GM18858 (cell line): ENCODE measurements around the gene UBE4B.
"Not testable (repeated sequence)": the region's sequence is repeated elsewhere in the genome, so short reads cannot be mapped to it uniquely, and the experiment has no call there.

Source experiments
- ATAC-seq: cut with Tn5 transposase; IDR thresholded peaks from one replicate; pipeline ENCODE4 v1.9.1; 2021; ENCODE audit not compliant: unreplicated experiment

Gene UBE4B

DNA sequence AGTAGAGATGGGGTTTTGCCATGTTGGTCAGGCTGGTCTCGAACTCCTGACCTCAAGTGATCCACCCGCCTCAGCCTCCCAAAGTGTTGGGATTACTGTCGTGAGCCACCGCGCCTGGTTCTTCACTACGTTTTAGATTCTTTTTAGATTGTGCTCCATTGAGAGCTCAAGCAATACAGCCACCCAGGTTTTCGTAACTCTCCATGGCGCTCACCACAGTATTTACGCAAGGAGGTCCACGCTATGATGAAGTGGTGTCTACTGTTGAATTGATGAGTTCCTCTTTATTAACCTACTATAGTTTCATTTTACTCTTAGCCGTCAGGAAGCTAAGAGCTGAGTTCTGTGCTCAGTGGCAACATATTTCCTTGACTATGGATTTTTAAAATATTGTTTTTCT is 175.8 kb downstream of the UBE4B start:
- ATAC-seq, result no peak

DNA sequence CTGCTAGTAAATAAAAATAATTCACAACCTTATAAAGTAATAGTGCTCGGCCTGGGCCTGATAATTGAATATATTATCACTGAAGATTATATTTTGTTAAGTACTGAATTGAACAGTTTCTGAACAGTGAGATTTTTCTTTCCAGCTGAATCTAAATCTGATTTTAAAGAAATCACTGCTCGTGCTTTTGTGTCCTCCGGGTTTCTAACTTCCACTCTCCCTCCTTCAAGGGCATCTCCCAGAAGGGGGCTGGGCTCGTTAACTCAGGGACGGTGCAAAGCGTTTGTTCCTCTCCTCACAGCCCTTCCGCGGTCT is 176.8 kb downstream of the UBE4B start:
- no peak for ATAC-seq

DNA sequence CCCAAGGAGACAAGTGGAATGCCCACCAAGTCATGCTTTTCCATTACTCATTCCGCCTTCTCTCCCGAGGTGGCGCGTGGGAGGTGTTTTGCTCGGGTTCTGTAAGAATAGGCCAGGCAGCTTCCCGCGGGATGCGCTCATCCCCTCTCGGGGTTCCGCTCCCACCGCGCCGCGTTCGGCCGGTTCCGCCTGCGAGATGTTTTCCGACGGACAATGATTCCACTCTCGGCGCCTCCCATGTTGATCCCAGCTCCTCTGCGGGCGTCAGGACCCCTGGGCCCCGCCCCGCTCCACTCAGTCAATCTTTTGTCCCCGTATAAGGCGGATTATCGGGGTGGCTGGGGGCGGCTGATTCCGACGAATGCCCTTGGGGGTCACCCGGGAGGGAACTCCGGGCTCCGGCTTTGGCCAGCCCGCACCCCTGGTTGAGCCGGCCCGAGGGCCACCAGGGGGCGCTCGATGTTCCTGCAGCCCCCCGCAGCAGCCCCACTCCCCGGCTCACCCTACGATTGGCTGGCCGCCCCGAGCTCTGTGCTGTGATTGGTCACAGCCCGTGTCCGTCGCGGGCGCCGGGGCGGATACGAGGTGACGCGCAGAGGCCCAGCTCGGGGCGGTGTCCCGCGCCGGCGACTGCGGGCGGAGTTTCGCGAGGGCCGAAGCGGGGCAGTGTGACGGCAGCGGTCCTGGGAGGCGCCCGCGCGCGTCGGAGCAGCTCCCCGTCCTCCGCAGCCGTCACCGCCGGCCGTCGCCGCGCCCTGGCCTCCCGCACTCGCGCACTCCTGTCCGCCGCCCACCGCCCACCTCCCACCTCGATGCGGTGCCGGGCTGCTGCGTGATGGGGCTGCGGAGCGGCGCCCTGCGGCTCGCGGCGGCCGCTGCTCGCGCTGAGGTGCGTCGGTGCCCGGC is 177.4 kb downstream of the UBE4B start, which contains the start of gene KIF1B:
Gene KIF1B (plus strand): TSS at position 666 of the 906 bp plus-strand sequence. CDS start 21,759 bp downstream, outside the sequence.
- ATAC-seq, result peak; percentile 94

DNA sequence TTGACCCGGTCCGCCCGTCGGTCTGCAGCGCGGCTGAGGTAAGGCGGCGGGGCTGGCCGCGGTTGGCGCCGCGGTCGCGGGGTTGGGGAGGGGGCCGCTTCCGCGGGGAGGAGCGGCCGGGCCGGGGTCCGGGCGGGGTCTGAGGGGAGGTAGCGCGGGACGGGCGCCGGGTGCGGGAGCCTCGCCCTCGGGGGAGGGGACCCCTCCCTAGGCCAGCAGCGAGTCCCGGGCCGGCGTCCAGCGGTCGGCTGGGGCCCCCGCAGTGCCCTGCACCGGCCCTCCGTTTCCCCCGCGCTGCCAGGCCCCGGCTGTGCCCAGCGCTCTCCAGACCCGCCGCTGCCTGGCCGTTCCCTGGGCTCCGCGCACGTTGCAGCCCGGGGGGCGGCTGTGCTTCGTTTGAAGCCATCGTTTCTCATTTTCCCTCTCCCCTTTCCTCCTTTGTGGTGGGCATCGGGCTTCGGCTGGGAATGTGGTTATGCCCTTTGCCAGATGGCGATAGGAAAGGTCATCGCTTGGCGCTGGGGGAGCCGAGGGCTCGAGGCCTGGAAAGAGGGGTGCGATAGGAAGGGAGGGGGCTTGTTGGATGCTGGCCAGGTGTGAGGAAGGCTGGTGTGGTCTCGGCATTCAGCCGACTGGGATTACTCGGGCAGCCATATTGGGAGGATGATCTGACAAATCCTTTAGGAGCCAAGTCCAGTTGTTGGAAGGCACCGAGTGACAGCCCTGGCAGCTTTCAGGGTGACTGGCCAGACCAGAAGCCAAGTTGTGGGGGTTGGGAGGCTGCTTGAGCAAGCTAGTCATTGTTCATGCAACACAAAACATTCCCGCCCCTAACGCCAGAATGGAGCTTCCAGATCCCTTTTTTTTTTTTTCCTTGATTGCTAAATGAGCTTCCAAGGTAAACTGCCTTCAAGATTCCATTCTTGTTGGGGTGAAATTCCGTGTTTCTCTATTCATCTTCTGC is 178.4 kb downstream of the UBE4B start:
- ATAC-seq, result no peak

DNA sequence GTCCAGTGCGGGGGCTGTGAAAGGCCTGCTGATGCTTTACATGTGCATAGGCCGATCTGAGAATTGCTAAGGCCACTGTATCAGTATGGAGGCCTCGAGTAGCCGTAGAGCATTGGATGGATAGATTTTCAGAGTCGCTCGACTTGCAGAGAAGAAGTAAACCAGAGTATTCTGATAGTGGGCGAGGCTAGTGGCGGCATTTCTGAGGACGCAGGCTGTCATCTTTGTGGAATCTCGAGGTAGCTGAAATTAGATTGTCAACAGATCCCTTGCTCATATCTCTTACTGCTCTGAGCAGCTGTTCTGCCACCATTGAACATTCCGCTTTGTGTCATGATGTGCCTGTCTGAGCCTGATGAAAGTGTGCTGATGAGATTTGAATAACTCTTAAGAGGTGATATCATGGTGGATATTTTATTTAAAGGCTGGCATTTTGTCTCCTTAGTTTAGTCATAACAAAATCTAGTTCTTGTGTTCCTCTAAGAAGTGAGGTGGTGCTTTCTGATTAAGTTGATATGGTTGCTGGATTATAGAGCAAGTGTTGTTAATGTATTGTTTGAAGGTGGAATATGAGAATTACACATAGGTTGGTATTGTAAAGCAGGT is 179.2 kb downstream of the UBE4B start:
- no peak for ATAC-seq

DNA sequence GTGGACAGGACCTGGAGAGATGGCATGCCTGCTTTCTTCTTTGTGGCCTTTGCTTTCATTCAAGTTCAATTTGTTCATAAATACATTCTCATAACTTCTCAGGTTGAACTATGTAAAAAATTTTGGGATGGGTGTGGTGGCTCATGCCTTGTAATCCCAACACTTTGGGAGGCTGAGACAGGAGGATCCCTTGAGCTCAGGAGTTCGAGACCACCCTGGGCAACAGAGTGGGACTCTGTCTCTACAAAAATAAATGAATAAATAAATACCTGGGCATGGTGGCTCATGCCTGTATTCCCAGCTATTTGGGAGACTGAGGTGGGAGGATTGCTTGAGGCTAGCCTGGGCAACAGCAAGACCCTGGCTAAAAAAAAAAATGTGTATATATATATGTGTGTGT is 179.7 kb downstream of the UBE4B start:
- ATAC-seq, result no peak

DNA sequence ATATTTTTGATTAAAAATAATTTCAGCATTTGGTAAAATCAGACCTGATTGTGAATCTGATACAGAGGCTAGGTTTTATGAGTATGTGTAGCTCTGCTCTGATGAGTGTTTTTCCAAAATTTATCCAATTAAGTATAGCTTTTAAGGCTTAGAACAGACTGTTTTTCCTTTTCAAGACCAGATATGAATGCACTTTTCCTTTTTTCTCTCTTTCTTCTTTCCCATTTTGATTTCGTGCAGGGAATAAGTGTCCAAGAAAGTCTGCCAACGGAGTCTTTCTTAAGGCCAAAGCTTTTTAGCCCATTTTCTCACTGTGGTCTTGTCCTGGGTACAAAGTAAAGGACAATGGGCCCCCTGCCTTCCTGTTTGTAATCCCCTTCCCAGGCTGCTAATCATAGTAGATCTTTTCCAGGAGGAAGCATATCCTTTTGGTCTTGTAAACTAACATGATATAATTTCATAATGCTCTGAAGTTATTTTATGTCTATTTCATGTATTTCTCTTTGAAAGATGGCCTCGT is 180.5 kb downstream of the UBE4B start:
- ATAC-seq, result no peak

DNA sequence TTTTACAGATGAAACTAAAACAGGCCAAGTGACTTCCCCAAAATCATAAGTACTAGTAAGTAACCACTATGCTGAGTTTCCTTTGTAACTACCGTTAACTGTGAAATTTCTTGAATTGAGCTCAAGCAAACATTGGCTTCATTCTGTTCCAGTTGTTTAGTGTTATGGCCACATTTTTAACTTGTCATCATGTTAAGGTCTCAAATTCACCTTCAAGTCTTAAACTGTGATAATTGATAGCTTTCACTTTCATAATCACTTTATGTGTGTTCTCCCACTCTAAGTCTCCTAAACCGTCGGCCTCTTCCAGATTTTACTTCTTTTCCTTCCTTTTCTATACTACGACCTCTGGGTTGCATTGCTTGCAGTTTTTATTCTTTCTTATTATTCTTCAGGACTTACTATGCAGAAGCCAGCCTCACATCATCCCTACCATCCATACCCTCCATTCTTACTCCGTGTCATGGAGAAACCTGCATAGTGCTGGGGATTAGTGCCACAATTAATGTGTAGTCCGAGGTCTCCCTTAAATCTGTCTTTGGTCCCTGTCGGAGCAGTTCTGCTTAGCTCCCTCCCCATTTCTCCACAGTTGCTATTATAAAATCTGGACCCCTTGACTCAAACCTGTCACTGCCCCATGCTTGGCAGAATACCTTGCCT is 183.5 kb downstream of the UBE4B start:
- no peak for ATAC-seq

DNA sequence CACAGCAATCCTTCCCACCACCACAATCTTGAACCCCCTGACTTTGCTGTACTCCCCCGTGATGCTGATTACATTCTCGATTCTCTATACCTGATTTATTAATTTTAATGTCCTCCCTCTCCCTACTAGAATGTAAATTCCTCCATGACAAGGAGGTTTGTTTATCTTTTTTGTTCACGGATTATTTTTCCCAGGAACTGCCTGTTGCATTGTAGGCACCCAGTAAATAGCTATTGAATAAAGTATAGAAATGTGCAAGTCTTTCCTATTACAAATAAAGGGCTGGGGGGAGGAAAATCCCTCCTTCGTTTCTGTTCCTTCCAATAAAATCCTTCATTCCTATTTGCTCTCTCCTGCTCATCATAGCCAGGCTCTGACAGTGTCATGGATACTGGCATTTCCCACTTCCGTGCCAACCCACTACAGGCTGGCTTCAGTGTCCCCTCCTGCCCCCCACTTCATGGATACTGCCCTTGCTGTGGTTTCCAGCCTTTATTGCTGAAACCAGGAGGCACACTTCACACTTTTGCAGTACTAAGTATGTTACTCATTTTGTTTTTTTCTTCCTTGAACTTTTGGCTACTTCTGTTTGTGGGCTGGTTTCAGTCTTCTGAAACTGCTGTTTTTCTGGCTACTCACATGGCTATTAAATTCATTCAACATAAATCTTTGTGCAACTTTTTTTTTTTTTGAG is 185.1 kb downstream of the UBE4B start:
- no peak for ATAC-seq

DNA sequence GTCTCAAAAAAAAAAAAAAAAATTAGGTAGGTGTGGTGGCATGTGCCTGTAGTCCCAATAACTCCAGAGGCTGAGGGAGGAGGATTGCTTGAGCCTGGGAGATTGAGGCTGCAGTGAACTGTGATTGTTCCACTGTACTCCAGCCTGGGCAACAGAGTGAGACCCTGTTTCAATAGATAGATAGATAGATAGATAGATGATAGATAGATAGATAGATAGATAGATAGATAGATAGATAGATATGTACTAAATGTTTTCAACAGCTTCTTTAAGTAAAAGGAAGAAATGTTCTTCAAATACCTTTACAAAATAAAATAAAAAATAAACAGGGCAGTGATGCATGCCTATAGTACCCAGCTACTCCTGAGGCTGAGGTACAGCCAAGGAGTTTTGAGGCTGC is 187.4 kb downstream of the UBE4B start:
- no peak for ATAC-seq

DNA sequence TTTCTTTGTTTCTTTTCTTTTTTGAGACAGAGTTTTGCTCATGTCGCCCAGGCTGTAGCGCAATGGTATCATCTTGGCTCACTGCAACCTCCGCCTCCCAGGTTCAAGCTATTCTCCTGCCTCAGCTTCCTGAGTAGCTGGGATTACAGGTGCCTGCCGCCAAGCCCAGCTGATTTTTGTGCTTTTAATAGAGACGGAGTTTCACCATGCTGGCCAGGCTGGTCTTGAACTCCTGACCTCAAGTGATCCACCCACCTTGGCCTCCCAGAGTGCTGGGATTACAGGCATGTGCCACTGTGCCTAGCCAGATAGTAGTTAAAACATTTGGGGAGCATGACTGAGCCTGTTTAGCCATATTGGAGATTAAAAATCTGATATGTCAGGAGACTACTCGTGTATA is 187.9 kb downstream of the UBE4B start:
- ATAC-seq, result not testable (repeated sequence)

DNA sequence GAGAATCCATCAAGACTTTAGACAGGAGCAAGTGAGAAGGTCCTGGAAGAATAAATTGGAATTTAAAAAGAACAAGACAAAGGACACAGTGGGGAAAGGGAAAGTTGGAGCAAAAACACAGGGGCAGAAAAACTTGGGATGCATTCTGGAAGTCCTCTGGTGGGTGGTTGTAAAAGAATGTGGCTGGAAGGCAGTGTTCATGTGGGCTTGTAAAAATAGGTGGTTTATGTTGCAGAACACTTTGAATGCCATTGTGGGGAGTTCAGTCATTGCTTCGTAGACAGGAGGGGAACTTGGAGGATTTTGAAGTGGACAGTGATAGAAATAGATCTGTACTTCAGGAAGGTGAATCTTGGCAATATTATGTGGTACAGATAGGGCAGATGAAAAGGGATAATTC is 192.8 kb downstream of the UBE4B start:
- no peak for ATAC-seq

DNA sequence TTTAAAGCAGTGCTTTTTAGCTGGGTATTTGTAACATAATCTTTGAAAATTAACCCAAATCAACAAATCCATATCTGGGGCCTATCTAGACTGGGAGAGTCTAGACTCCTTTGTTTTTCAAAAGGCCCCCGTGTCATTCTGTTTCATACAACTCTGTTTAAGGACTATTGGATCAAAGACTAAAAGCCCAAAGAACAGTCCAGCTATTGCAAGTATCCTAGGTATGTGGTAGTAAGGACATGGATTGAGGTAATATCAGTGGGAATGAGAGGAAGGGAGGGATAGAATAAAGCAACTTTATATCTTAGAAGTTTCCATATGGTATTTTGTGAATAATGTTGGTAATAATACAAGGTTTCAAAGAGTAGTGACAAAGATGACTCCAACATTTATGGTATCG is 195.8 kb downstream of the UBE4B start:
- ATAC-seq, result no peak

DNA sequence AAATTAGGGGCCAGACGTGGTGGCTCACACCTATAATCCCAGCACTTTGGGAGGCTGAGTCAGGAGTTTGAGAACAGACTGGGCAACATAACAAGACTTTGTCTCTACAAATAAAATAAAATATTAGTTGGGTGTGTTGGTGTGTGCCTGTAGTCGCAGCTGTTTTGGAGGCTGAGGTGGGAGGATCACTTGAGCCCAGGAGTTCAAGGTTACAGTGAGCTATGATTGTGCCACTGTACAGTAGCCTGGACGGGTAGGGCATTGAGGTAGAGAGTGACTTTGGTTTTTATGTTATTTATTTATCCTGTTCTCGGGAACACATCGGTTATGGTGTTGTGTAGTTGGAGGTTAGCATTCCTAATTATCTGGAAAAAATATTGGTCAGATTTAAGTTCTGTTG is 197.1 kb downstream of the UBE4B start:
- ATAC-seq, result no peak
